ENCODE measurements around the gene GID8.

GRCh38 chr20:62945771-62946339 is 7.9 kb downstream of the GID8 start:
- TF ChIP-seq ELK1 (CRISPR knock-in tag; IDR thresholded peaks at IDR 0.05) = no peak
- no peak for TF ChIP-seq USF2 (CRISPR knock-in tag; IDR thresholded peaks at IDR 0.05)
- TF ChIP-seq NFYB (IDR thresholded peaks at IDR 0.05; ENCODE audit: extremely low read depth, insufficient read length) = no peak
- no peak for TF ChIP-seq PRPF4 (IDR thresholded peaks at IDR 0.05; ENCODE audit: insufficient read depth, low read depth, low read length, poor library complexity, severe bottlenecking)
- no peak for TF ChIP-seq ZBTB8A (IDR thresholded peaks at IDR 0.05; ENCODE audit: partially characterized antibody)
- TF ChIP-seq XRCC5 (IDR thresholded peaks at IDR 0.05; ENCODE audit: low read depth, low read length) = no peak
